Mucosa of stomach (tissue), 1 donor: ENCODE data around the gene PITX3.

Experiments
- H3K27me3 ChIP-seq: one replicate; pipeline ENCODE4 v1.7.0; 2013; ENCODE audit warnings: mild to moderate bottlenecking, low read length; ENCODE audit not compliant: control insufficient read depth, insufficient read depth
- H3K36me3 ChIP-seq: one replicate; pipeline ENCODE4 v1.7.0; 2013; ENCODE audit warnings: low read length; ENCODE audit not compliant: control insufficient read depth, insufficient read depth
- H3K4me1 ChIP-seq: one replicate; pipeline ENCODE4 v1.7.0; 2013; ENCODE audit warnings: mild to moderate bottlenecking, low read length; ENCODE audit not compliant: control insufficient read depth, insufficient read depth
- H3K4me3 ChIP-seq: one replicate; pipeline ENCODE4 v1.7.0; 2013; ENCODE audit warnings: low read length
- H3K9ac ChIP-seq: one replicate; pipeline ENCODE4 v1.7.0; 2013; ENCODE audit warnings: mild to moderate bottlenecking, low read length, moderate library complexity
- H3K9me3 ChIP-seq: one replicate; pipeline ENCODE4 v1.7.0; 2013; ENCODE audit warnings: mild to moderate bottlenecking, low read length, moderate library complexity; ENCODE audit not compliant: control insufficient read depth
- donor health status: Pancreatic carcinoma.

PITX3 gene

GRCh38 chr10:102188298-102188940 lies 52.9 kb downstream of the PITX3 start:
- H3K9me3 ChIP-seq, result no peaks in the 10 kb centered on the region
- no peak overlapping the region for H3K9ac ChIP-seq
- no peaks in the 10 kb centered on the region for H3K27me3 ChIP-seq
- H3K36me3 ChIP-seq, result no peaks in the 10 kb centered on the region
- no peak overlapping the region for H3K4me3 ChIP-seq
- no peaks in the 10 kb centered on the region for H3K4me1 ChIP-seq

- no peaks in the 10 kb centered on the region for H3K36me3 ChIP-seq
- no peaks in the 10 kb centered on the region for H3K27me3 ChIP-seq
- no peaks in the 10 kb centered on the region for H3K9me3 ChIP-seq
- no peaks in the 10 kb centered on the region for H3K4me1 ChIP-seq
- H3K4me3 ChIP-seq, result no peak overlapping the region
- H3K9ac ChIP-seq, result no peak overlapping the region
Measured at GRCh38 chr10:102185811-102186527, 55.3 kb downstream of the PITX3 start.

GRCh38 chr10:102185272-102185671 lies 56.0 kb downstream of the PITX3 start:
- H3K9me3 ChIP-seq, result no peaks in the 10 kb centered on the region
- no peak overlapping the region for H3K4me3 ChIP-seq
- H3K4me1 ChIP-seq, result no peaks in the 10 kb centered on the region
- no peaks in the 10 kb centered on the region for H3K36me3 ChIP-seq
- H3K27me3 ChIP-seq, result no peaks in the 10 kb centered on the region
- H3K9ac ChIP-seq, result no peak overlapping the region

GRCh38 chr10:102184606-102185005 lies 56.7 kb downstream of the PITX3 start:
- Histone ChIP-seq H3K4me1 (no peaks in the 10 kb centered on the region), H3K4me3 (no peak overlapping the region), H3K9ac (no peak overlapping the region), H3K9me3 (no peaks in the 10 kb centered on the region), H3K36me3 (no peaks in the 10 kb centered on the region), H3K27me3 (no peaks in the 10 kb centered on the region)
